Tibial artery (tissue), 4 donors: ENCODE data around the gene ATP6V0E2.
"Not testable (repeated sequence)": the region's sequence is repeated elsewhere in the genome, so short reads cannot be mapped to it uniquely, and the experiment has no call there.

Source experiments
- DNase-seq, 2 donors: peaks; one replicate each; pipeline ENCODE4 v3.0.0-alpha.2; 2019
- H3K27ac ChIP-seq, 2 donors: fragments of 200-600 bp; sonication (generic) in 1 of 2; 1 replicate in 1 of 2; 2 replicates in 1 of 2; pipeline ENCODE4 v1.5.1; 2018 to 2019; ENCODE audit warnings: mild to moderate bottlenecking in 1 of 2
- H3K27me3 ChIP-seq, 2 donors: fragments of 200-600 bp; sonication (generic) in 1 of 2; one replicate each; pipeline versions ENCODE4 v1.5.1 to v1.6.0; 2016 to 2019
- H3K36me3 ChIP-seq, 3 donors: fragments of 200-600 bp; sonication (generic) in 2 of 3; one replicate each; pipeline ENCODE4 v1.5.1; 2016 to 2019; ENCODE audit warnings: mild to moderate bottlenecking in 2 of 3
- H3K4me1 ChIP-seq, 4 donors: fragments of 200-600 bp; sonication (generic) in 2 of 4; 1 replicate in 3 of 4; 2 replicates in 1 of 4; pipeline ENCODE4 v1.5.1; 2016 to 2019
- H3K4me3 ChIP-seq, 2 donors: fragments of 200-600 bp; sonication (generic) in 1 of 2; 1 replicate in 1 of 2; 2 replicates in 1 of 2; pipeline ENCODE4 v1.5.1; 2018 to 2019; ENCODE audit warnings: mild to moderate bottlenecking in 2 of 2
- H3K9me3 ChIP-seq, 3 donors: fragments of 200-600 bp; sonication (generic) in 1 of 3; one replicate each; pipeline ENCODE4 v1.5.1; 2016 to 2019
- intact Hi-C: fragments of 100-400 bp; cut with DNase I; formaldehyde crosslinking; loops from one replicate; pipeline ENCODE4 v1.15.0; 2023; ENCODE audit warnings: low total_unique reads
- TF ChIP-seq, protein P1 (sequence below), 2 experiments: fragments of 200-600 bp in 1 of 2; fragments of 450-650 bp in 1 of 2; IDR thresholded peaks; one replicate each; pipeline ENCODE4 v1.5.1; 2017 to 2019; ENCODE audit warnings: antibody characterized with exemption in 2 of 2, mild to moderate bottlenecking in 1 of 2, moderate library complexity in 1 of 2

ATP6V0E2 gene

DNA sequence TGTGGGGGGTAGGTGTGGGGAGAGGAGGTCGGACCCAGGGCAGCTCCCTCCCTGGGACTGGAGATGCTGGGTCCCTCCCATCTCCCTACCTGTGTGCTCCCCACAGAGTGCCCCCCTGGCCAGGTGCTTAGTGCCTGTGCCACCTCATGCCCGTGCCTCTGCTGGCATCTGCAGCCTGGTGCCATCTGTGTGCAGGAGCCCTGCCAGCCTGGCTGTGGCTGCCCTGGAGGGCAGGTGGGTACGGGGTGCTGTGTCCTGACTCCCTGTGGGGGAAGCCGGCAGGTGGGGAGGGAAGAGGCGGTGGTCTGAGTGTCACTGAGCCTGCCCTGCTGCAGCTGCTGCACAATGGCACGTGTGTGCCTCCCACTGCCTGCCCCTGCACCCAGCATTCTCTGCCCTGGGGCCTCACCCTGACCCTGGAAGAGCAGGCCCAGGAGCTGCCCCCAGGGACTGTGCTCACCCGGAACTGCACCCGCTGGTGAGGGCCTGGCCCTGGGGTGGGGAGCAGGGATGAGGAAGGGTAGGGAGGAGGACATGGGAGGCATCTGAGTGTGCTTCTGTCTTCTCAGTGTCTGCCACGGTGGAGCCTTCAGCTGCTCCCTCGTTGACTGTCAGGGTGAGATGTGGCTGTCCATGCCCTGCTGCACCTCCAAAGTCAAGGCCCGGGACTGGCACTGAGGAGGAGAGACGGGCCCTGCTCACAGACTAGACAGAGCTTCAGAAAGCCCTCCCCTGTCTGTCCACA, 47.3 kb upstream of the ATP6V0E2 start:
- TF ChIP-seq, protein P1, sequence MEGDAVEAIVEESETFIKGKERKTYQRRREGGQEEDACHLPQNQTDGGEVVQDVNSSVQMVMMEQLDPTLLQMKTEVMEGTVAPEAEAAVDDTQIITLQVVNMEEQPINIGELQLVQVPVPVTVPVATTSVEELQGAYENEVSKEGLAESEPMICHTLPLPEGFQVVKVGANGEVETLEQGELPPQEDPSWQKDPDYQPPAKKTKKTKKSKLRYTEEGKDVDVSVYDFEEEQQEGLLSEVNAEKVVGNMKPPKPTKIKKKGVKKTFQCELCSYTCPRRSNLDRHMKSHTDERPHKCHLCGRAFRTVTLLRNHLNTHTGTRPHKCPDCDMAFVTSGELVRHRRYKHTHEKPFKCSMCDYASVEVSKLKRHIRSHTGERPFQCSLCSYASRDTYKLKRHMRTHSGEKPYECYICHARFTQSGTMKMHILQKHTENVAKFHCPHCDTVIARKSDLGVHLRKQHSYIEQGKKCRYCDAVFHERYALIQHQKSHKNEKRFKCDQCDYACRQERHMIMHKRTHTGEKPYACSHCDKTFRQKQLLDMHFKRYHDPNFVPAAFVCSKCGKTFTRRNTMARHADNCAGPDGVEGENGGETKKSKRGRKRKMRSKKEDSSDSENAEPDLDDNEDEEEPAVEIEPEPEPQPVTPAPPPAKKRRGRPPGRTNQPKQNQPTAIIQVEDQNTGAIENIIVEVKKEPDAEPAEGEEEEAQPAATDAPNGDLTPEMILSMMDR (IDR thresholded peaks at IDR 0.05), result no peak
- H3K27ac ChIP-seq, result no peak overlapping the region
- H3K4me3 ChIP-seq, result no peak overlapping the region
- DNase-seq, result no peak
- peaks cover 0 to 26% of the 10 kb centered on the region in 2 donors for H3K27me3 ChIP-seq
- H3K36me3 ChIP-seq, result no peaks in the 10 kb centered on the region
- intact Hi-C loops, result no loop called here
- H3K9me3 ChIP-seq, result no peaks in the 10 kb centered on the region
- H3K4me1 ChIP-seq, result no peaks in the 10 kb centered on the region

DNA sequence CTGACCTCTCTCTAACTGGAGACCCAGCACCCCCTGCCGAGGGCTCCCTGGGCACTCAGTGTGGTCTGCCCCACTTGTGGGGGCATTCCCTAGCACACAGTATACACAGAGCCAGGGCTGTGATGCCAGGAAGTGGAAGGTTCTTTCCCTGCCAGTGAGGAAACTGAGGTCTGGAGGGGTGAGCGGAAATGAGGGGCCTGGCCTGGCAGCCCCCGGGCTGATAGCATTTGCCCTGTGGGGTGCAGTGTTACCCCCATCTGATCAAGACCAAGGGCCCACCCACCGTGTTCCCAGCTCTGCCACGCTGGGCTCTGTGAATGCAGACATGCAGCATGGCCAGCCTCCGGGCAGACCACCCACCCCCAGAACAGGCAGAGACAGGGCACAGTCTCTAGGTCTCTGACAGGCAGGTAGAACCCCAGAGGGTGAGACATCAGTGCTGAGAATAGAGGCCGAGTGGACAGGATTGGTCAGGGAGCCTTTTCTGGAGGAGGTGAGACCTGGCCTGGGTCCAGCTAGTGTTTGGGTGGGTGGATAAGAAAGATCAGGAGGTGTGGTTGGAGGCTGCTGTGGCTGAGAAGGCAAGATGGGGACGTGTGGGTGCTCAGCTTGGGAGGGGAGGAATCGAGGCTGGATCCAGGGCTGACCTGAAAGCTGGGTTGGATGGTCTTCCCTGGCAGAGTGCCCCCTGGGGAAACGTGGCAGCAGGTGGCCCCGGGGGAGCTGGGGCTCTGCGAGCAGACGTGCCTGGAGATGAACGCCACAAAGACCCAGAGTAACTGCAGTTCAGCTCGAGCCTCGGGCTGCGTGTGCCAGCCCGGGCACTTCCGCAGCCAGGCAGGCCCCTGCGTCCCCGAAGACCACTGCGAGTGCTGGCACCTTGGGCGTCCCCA, 46.4 kb upstream of the ATP6V0E2 start:
- TF ChIP-seq, protein P1 (IDR thresholded peaks at IDR 0.05), result no peak
- DNase-seq, result peak in 1 of 2 donors; percentile 38
- H3K9me3 ChIP-seq, result no peaks in the 10 kb centered on the region
- H3K36me3 ChIP-seq, result no peaks in the 10 kb centered on the region
- H3K27me3 ChIP-seq, result peaks cover 0 to 30% of the 10 kb centered on the region in 2 donors
- no peak overlapping the region for H3K4me3 ChIP-seq
- intact Hi-C loops, result no loop called here
- no peaks in the 10 kb centered on the region for H3K4me1 ChIP-seq
- H3K27ac ChIP-seq, result no peak overlapping the region

DNA sequence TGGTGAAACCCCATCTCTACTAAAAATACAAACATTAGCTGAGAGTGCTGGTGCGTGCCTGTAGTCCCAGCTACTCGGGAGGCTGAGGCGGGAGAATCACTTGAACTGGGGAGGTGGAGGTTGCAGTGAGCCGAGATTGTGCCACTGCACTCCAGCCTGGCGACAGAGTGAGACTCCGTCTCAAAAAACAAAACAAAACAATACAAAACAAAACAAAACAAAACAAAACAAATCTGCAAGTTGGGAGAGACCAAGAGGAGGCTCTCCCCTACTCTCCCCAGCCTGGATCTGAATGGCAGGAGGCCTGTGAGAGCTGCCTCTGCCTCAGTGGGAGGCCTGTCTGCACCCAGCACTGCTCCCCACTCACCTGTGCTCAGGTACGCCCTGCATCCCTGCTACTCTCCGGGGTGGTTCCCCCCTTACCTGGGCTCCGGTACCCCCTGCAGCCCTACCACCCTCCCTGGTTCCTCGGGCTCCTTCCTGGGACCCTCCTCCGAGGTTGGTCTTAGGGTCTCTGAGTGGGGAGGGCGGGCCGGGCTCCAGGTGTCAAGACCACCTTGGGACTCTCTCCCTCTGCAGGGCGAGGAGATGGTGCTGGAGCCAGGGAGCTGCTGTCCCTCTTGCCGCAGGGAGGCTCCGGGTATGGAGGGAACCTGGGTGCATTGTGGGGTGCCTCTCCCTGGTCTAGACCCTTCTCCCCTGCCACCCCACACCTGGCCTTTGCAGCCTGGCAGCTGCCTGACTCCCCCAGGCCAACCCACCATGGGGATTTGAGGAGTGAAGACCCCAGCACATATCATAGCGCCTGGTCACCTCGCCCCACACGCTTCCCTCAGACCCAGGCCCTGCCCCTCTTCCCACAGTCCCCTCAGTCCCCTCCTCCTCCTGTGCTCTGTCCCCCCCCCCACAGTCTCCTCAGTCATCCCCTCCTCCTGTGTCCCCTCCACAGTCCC, 45.1 kb upstream of the ATP6V0E2 start:
- peaks cover 0 to 27% of the 10 kb centered on the region in 2 donors for H3K27me3 ChIP-seq

DNA sequence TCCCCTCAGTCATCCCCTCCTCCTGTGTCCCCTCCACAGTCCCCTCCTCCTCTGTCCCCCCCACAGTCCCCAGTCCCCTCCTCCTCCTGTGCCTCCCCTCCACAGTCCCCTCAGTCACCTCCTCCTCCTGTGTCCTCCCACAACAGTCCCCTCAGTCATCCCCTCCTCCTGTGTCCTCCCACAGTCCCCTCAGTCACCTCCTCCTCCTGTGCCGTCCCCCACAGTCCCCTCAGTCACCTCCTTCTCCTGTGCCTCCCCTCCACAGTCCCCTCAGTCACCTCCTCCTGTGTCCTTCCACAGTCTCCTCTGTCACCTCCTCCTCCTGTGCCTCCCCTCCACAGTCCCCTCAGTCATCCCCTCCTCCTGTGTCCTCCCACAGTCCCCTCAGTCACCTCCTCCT, 43.2 kb upstream of the ATP6V0E2 start:
- H3K9me3 ChIP-seq, H3K27ac ChIP-seq, DNase-seq, H3K36me3 ChIP-seq, H3K4me1 ChIP-seq, H3K4me3 ChIP-seq: not testable (repeated sequence)
- intact Hi-C loops, result loop anchor here (5.0 kb wide), 1 partner anchor 1937 kb away; no protein-coding TSS in a partner anchor
- peaks cover 0 to 19% of the 10 kb centered on the region in 2 donors for H3K27me3 ChIP-seq

More for the DNA sequence above, 45.1 kb upstream of the ATP6V0E2 start:
- Histone ChIP-seq H3K4me1 (no peaks in the 10 kb centered on the region), H3K4me3 (no peak overlapping the region), H3K9me3 (no peaks in the 10 kb centered on the region), H3K27ac (no peak overlapping the region), H3K36me3 (no peaks in the 10 kb centered on the region)
- TF ChIP-seq, protein P1 (IDR thresholded peaks at IDR 0.05), result no peak
- DNase-seq, result peak in 1 of 2 donors; percentile 43
- intact Hi-C loops, result no loop called here

DNA sequence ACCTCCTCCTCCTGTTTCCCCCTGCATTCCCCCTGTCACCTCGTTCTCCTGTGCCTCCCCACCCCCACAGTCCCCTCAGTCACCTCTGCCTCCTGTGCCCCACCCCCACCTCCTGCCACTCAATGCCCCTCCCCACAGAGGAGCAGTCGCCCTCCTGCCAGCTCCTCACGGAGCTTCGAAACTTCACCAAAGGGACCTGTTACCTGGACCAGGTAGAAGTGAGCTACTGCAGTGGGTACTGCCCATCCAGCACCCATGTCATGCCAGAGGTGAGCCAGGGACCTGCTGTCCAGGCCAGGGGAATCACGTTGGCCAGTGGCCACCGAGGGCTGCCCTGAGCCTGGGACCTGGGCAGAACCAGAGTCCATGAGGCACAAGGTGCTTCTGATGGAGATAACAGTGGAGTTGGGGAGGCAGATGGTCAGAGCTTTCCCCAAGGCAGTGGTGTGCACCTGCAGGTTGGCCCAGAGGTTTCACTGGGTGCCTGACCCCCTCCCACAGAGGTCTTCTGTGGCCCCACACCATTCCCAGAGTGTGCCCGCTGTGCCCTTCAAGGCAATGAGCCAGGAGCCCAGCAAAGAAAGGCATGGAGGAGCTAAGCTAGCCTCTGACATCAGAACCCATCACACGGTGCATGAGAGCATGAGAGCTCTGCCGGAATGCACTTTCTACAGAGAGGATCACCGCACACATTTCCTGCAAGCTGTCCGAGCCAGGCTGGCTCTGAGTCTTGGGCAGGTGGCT, 42.6 kb upstream of the ATP6V0E2 start:
- Histone ChIP-seq H3K4me3 (no peak overlapping the region), H3K9me3 (no peaks in the 10 kb centered on the region), H3K27ac (no peak overlapping the region), H3K36me3 (no peaks in the 10 kb centered on the region), H3K4me1 (no peaks in the 10 kb centered on the region), H3K27me3 (peaks cover 0 to 19% of the 10 kb centered on the region in 2 donors)
- intact Hi-C loops, result loop anchor here (5.0 kb wide), 1 partner anchor 1936 kb away; no protein-coding TSS in a partner anchor
- no peak for DNase-seq
- TF ChIP-seq, protein P1 (IDR thresholded peaks at IDR 0.05), result no peak
